MCF 10A (cell line): ENCODE measurements around the gene WDR4. TPM values are rescaled to one million over a fixed set of nuclear protein-coding genes. Genes with fewer than 3 reads are reported as not detected.

Source experiments
- BruUV-seq: library from RNA; stranded (reverse); fragments of 400-500 nt; replicated peaks from 2 replicates; lab custom pipeline; 2021; lab: Mats Ljungman, UMichigan
- CTCF ChIA-PET: fragments of 300-600 bp; sonication (Branson Sonifier 250); formaldehyde crosslinking; extraction: SDS; loops from one replicate; lab custom pipeline; 2021; ENCODE audit warnings: antibody characterized with exemption, inconsistent platforms; lab: Yijun Ruan, JAX
- POLR2A ChIA-PET: fragments of 300-600, 350-650 bp; sonication (Branson Sonifier 250); formaldehyde crosslinking; extraction: SDS; loops from one replicate; lab custom pipeline; 2020; ENCODE audit warnings: antibody characterized with exemption, inconsistent platforms; lab: Yijun Ruan, JAX
- DNase-seq: peaks from one replicate; pipeline ENCODE4 v3.0.0-alpha.2; 2018; ENCODE audit not compliant: unreplicated experiment
- H3K27ac Mint-ChIP-seq: one replicate; pipeline ENCODE4 v1.8.0; 2022; ENCODE audit warnings: mild to moderate bottlenecking, low read depth, mixed read lengths; ENCODE audit not compliant: unreplicated experiment
- H3K27me3 Mint-ChIP-seq: one replicate; pipeline ENCODE4 v1.8.0; 2022; ENCODE audit warnings: mixed read lengths; ENCODE audit not compliant: insufficient read depth, unreplicated experiment
- H3K36me3 Mint-ChIP-seq: one replicate; pipeline ENCODE4 v1.8.0; 2022; ENCODE audit warnings: mild to moderate bottlenecking, moderate library complexity, mixed read lengths; ENCODE audit not compliant: insufficient read depth, unreplicated experiment
- H3K4me1 Mint-ChIP-seq: one replicate; pipeline ENCODE4 v1.8.0; 2022; ENCODE audit warnings: mixed read lengths; ENCODE audit not compliant: insufficient read depth, unreplicated experiment
- H3K4me3 Mint-ChIP-seq: one replicate; pipeline ENCODE4 v1.8.0; 2022; ENCODE audit warnings: mild to moderate bottlenecking, moderate library complexity, mixed read lengths; ENCODE audit not compliant: unreplicated experiment
- H3K9me3 Mint-ChIP-seq: one replicate; pipeline ENCODE4 v1.8.0; 2022; ENCODE audit warnings: mixed read lengths; ENCODE audit not compliant: unreplicated experiment
- CTCF ChIP-seq: fragments of 200-600 bp; IDR thresholded peaks from one replicate; pipeline ENCODE4 v1.8.0; 2022; ENCODE audit warnings: antibody characterized with exemption, mild to moderate bottlenecking; ENCODE audit not compliant: unreplicated experiment
- intact Hi-C: fragments of 100-400 bp; cut with micrococcal nuclease; formaldehyde crosslinking; loops from 2 replicates; pipeline ENCODE4 v1.14.1; 2022
- total RNA-seq: library from RNA; stranded (reverse); gene quantifications from 2 replicates; pipeline ENCODE4 v1.2.3, GENCODE V29; 2022

WDR4 gene
- total RNA-seq, 1 experiment from 2014 or later = 34.4 TPM

DNA sequence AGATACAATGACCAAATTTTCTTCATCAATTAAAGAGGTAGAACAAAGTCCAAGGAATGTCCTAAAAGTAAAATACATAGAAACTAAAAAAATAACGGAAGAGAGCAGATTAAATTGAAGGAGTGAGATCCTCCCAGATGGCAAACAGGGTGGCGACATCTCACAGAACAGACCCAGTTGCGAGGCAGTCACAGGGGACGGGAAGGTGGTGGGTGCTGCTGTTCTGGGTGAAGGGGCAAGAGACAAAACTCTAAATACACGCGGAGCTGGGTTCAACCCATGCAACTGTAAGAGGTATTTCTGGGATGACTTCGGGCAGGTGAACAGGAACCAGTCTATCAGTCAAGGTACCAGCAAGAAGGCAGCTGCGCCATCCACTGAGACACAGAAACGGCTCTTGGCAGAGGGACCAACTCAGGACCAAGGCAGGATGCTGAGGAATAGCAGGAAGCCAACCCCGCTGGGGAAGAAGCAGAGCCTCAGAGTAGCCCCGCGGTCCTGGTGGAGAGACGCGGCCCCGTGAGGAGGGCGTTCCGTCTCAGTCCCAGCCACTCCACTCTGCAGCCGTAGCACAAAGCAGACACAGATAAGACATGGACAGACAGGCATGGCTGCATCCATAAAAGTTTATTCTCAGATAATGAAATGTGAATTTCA is 32.2 kb downstream of the WDR4 start:
- no peak overlapping the region for H3K27ac Mint-ChIP-seq
- no peak overlapping the region for H3K4me3 Mint-ChIP-seq
- no peaks in the 10 kb centered on the region for H3K9me3 Mint-ChIP-seq
- BruUV-seq = no TSS peak
- ChIA-PET CTCF (no interaction called here), POLR2A (no interaction called here)
- no peaks in the 10 kb centered on the region for H3K4me1 Mint-ChIP-seq
- no peak for TF ChIP-seq CTCF
- no peak for DNase-seq
- H3K36me3 Mint-ChIP-seq = peaks cover 86% of the 10 kb centered on the region
- intact Hi-C loops = no loop called here
- H3K27me3 Mint-ChIP-seq = no peaks in the 10 kb centered on the region

- CTCF ChIA-PET = no interaction called here
- Mint-ChIP-seq H3K36me3 (peaks cover 86% of the 10 kb centered on the region), H3K4me3 (no peak overlapping the region), H3K9me3 (no peaks in the 10 kb centered on the region), H3K27ac (no peak overlapping the region), H3K27me3 (no peaks in the 10 kb centered on the region), H3K4me1 (no peaks in the 10 kb centered on the region)
- BruUV-seq = no TSS peak
- no peak for TF ChIP-seq CTCF
- intact Hi-C loops = no loop called here
- DNase-seq = no peak
- POLR2A ChIA-PET = no interaction called here
Measured at GRCh38 chr21:42846221-42846620, 33.1 kb downstream of the WDR4 start.

GRCh38 chr21:42845296-42845965 is 33.9 kb downstream of the WDR4 start:
- intact Hi-C loops = no loop called here
- ChIA-PET CTCF (no interaction called here), POLR2A (no interaction called here)
- DNase-seq = no peak
- TF ChIP-seq CTCF = no peak
- Mint-ChIP-seq H3K36me3 (peaks cover 78% of the 10 kb centered on the region), H3K4me1 (no peaks in the 10 kb centered on the region), H3K4me3 (no peak overlapping the region), H3K27me3 (no peaks in the 10 kb centered on the region), H3K27ac (no peak overlapping the region), H3K9me3 (no peaks in the 10 kb centered on the region)
- no TSS peak for BruUV-seq

DNA sequence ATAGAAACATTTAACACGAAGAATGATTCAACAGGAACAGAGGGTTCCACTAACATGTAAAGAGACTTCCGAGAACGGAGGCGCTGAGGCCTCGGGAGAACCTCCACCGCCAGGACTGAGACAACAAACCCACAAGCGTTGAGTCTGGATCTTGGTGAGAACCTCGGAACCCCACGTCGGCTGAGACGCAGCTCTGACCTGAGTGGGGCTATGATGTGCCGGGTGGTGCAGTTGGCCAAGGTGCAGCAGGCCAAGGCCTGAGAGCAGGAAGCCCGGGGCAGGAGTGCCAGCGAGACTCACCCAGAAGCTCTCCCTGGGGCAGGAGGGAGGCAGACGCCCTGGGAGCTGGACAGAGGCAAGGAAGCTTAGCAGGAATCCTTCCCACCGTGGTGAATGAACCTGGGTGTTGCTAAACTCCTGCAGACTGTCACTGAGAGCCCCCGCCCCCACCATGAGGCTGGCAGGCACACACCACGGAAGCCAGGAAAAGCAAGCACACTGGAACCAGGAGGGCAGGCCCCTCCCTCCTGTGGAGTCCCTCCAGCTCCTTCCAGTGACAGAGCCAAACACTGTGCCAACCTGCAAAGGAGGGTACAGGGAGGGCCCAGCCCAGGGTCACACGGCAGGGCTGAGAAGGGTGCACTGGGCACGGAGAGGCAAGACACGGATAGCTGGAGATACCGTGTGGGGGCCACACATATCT is 34.8 kb downstream of the WDR4 start:
- no peaks in the 10 kb centered on the region for H3K27me3 Mint-ChIP-seq
- H3K4me1 Mint-ChIP-seq = no peaks in the 10 kb centered on the region
- H3K4me3 Mint-ChIP-seq = no peak overlapping the region
- peak overlapping the region; percentile 14 for H3K27ac Mint-ChIP-seq
- DNase-seq = no peak
- ChIA-PET CTCF (interaction anchor here (1.3 kb wide), 1 partner anchor 252 kb away, joined by 3 read pairs; no protein-coding TSS in a partner anchor), POLR2A (no interaction called here)
- peaks cover 73% of the 10 kb centered on the region for H3K36me3 Mint-ChIP-seq
- no peak for TF ChIP-seq CTCF
- H3K9me3 Mint-ChIP-seq = no peaks in the 10 kb centered on the region
- intact Hi-C loops = no loop called here
- BruUV-seq = no TSS peak
